Lower leg skin (tissue), 3 donors: ENCODE data around the gene RNF217.

Source experiments
- POLR2A ChIP-seq, 2 donors: fragments of 450-650 bp; IDR thresholded peaks; one replicate each; pipeline ENCODE4 v1.6.1; 2016 to 2017; ENCODE audit warnings: antibody characterized with exemption in 2 of 2, mild to moderate bottlenecking in 1 of 2, moderate library complexity in 1 of 2
- TF ChIP-seq, protein P1 (sequence below), 3 donors: fragments of 450-650 bp; IDR thresholded peaks; one replicate each; pipeline ENCODE4 v1.5.1; 2016; ENCODE audit warnings: antibody characterized with exemption in 3 of 3, mild to moderate bottlenecking in 3 of 3, moderate library complexity in 2 of 3

GRCh38 chr6:125075741-125076481 lies 113.7 kb downstream of the RNF217 start:
- TF ChIP-seq, protein P1, sequence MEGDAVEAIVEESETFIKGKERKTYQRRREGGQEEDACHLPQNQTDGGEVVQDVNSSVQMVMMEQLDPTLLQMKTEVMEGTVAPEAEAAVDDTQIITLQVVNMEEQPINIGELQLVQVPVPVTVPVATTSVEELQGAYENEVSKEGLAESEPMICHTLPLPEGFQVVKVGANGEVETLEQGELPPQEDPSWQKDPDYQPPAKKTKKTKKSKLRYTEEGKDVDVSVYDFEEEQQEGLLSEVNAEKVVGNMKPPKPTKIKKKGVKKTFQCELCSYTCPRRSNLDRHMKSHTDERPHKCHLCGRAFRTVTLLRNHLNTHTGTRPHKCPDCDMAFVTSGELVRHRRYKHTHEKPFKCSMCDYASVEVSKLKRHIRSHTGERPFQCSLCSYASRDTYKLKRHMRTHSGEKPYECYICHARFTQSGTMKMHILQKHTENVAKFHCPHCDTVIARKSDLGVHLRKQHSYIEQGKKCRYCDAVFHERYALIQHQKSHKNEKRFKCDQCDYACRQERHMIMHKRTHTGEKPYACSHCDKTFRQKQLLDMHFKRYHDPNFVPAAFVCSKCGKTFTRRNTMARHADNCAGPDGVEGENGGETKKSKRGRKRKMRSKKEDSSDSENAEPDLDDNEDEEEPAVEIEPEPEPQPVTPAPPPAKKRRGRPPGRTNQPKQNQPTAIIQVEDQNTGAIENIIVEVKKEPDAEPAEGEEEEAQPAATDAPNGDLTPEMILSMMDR (IDR thresholded peaks at IDR 0.05): no peak
- no peak for TF ChIP-seq POLR2A (IDR thresholded peaks at IDR 0.05)
